NK-92 (cell line): ENCODE results near the gene ABCA1.
"Not testable (repeated sequence)": the region's sequence is repeated elsewhere in the genome, so short reads cannot be mapped to it uniquely, and the experiment has no call there.

Experiments used
- DNase-seq: peaks from one replicate; lab custom pipeline; 2025; ENCODE audit not compliant: unreplicated experiment; lab: John Stamatoyannopoulos, UW

The ABCA1 gene

GRCh38 chr9:104769655-104770054 lies 158.3 kb downstream of the ABCA1 start:
- no peak for DNase-seq

- DNase-seq = not testable (repeated sequence)
Measured at GRCh38 chr9:104769029-104769428, 158.9 kb downstream of the ABCA1 start.

DNA sequence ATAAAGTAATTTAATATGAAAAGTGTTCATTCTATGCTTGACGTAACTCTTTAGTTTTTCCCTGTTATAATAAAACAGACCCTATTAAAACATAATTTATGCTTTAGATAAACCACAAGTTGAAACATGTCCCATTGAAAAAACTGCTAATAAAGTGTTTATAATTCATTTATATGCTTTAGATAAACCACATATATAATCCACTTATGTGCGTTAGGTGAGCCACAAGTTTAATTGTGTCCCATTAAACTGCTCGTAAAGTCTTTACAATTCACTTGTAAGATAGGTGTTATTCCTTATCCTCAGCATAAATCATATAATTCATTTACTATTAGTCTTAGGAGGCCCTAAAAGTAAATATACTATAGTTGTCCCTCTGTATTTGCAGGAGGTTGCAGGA lies 160.4 kb downstream of the ABCA1 start:
- no peak for DNase-seq

- no peak for DNase-seq
Measured at GRCh38 chr9:104766025-104766424, 161.9 kb downstream of the ABCA1 start.

GRCh38 chr9:104765138-104765537 lies 162.8 kb downstream of the ABCA1 start:
- DNase-seq = no peak

- no peak for DNase-seq
Measured at GRCh38 chr9:104758974-104759373, 169.0 kb downstream of the ABCA1 start.

DNA sequence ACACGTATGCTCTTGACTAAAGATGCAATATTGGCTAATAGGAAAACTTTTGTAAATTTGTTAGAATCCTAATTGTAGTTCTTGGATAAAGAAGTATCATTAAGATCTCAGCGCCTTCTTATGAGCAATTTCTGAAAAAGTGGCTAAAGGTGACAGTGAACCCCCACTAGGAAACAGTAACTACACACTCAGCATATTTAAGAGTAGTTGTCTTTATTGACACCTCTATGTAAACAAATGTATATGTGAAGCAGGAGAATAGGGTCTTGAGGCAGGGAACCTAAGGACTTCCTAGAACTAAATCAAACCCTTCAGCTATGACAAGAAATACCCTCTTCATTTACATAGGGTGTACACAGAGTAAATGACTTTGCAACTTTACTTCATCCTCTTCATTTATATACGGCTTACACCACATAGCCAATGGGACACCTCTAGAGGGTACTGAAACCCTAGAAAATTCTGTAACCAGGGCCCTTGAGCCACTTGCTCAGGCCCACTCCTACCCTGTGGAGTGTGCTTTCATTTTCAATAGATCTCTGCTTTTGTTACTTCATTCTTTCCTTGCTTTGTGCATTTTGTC lies 177.7 kb downstream of the ABCA1 start:
- DNase-seq = no peak

- no peak for DNase-seq
Measured at GRCh38 chr9:104748359-104749031, 179.5 kb downstream of the ABCA1 start.

DNA sequence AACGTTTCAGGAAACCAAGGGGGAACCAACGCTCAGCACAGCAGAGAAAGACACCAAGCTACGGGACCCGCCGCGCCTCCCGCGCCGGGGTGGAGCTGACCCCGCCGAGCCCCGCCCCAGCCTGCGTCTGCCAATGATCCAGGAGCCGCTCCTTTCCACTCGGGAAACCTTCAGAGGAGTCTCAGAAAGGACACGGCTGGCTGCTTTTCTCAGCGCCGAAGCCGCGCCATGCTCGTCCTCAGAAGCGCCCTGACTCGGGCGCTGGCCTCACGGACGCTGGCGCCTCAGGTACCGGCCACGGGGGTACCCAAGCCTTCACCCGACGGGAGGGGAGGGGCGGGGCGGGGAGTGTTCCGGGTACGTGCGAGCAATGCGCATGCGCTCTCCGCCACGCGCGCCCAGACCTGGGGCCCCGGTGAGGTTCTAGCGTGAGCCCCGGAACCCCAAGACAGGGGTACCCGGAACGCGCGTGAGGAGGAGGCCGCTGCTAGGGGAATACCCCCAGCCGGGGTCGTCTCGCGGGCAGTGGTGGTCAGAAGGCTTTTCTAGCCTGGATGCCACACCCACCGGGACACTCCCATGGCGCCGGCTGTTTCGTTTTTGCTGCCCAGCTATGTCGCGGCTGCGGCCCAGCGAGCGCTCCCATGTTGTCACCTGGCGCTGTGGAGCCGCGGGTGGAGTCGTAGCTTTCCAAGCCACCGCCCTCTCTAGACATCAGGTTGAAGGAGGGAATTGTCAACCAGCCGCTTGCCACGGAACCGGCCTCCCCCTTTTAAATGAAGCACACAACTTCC lies 180.2 kb downstream of the ABCA1 start, which contains the start of gene NIPSNAP3A:
Gene NIPSNAP3A (plus strand): TSS at position 119 of the 794 bp plus-strand sequence. CDS start 110 bp downstream, at position 229.
- peak; percentile 24 for DNase-seq

- no peak for DNase-seq
Measured at GRCh38 chr9:104747245-104747564, 180.8 kb downstream of the ABCA1 start.

DNA sequence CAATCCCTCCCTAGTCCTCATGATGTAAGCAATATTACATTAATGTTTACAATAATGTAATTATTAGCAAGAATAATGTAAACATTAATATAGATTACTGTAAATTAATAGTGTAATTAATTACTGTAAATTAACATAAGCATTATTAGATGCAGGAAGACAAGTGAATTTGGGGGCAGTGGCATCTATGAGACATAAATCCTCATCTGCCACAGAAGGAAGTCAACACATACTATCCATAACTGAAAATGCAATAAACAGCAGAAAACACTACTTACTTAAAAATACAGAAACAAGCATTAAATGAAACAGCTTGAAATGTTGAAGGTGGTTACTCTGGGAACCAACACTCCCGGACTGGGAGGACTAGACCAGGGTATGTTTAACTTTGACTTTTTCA lies 181.2 kb downstream of the ABCA1 start:
- no peak for DNase-seq

GRCh38 chr9:104746285-104746684 lies 181.7 kb downstream of the ABCA1 start:
- no peak for DNase-seq

GRCh38 chr9:104745852-104746251 lies 182.1 kb downstream of the ABCA1 start:
- DNase-seq = no peak

- DNase-seq = no peak
Measured at GRCh38 chr9:104743376-104743985, 184.5 kb downstream of the ABCA1 start.

DNA sequence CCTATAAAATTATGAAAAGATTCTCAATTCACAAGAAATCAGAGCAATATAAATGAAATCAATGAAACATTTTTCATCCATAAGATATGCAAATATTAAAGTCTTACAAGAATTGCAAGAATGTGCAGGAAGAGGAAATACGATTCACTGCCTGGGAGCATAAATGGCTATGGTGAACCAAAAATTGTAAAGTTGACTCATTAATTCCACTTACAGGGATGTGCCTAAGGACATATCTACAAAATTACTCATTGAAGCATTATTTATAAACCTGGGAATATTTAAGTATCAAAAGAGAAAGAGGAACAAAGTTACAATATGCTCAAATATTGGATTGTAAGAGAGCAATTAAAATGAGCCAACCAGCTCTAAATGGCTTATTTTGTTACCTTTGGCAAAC lies 187.3 kb downstream of the ABCA1 start:
- no peak for DNase-seq

GRCh38 chr9:104738452-104738851 lies 189.5 kb downstream of the ABCA1 start:
- DNase-seq = no peak
